Type B pancreatic cell (in vitro differentiated cells): ENCODE measurements around the gene PRRT1B. TPM values are rescaled to one million over a fixed set of nuclear protein-coding genes. Genes with fewer than 3 reads are reported as not detected.

Experiments used
- DNase-seq: peaks from one replicate; pipeline ENCODE4 v3.0.0; 2021; ENCODE audit warnings: mixed read lengths; ENCODE audit not compliant: unreplicated experiment; ENCODE audit errors: extremely low spot score
- H3K27ac Mint-ChIP-seq: 2 replicates; pipeline ENCODE4 v1.8.0; 2021; ENCODE audit warnings: mild to moderate bottlenecking, mixed read lengths
- H3K27me3 Mint-ChIP-seq: 2 replicates; pipeline ENCODE4 v1.8.0; 2021; ENCODE audit warnings: mixed read lengths
- H3K36me3 Mint-ChIP-seq: 2 replicates; pipeline ENCODE4 v1.8.0; 2021; ENCODE audit warnings: mixed read lengths
- H3K4me1 Mint-ChIP-seq: one replicate; pipeline ENCODE4 v1.8.0; 2021; ENCODE audit warnings: mixed read lengths; ENCODE audit not compliant: unreplicated experiment
- H3K4me3 Mint-ChIP-seq: 2 replicates; pipeline ENCODE4 v1.8.0; 2021; ENCODE audit warnings: mild to moderate bottlenecking, mixed read lengths
- H3K9me3 Mint-ChIP-seq: 2 replicates; pipeline ENCODE4 v1.8.0; 2021; ENCODE audit warnings: mixed read lengths
- CTCF ChIP-seq: fragments of 200-600 bp; sonication (generic); conservative IDR thresholded peaks from 2 replicates; pipeline ENCODE4 v1.5.0; 2021; ENCODE audit warnings: antibody characterized with exemption, mild to moderate bottlenecking
- total RNA-seq: library from RNA; stranded (reverse); gene quantifications from 2 replicates; pipeline ENCODE4 v1.2.1, GENCODE V29; 2021; ENCODE audit warnings: low replicate concordance

PRRT1B gene
- total RNA-seq, 1 donor from 2014 or later = 3.0 TPM

- Mint-ChIP-seq H3K36me3 (peaks cover 8% of the 10 kb centered on the region), H3K27me3 (no peaks in the 10 kb centered on the region)
Measured at GRCh38 chr9:131588396-131588795, 43.1 kb downstream of the PRRT1B start.

GRCh38 chr9:131589124-131589711, 43.9 kb downstream of the PRRT1B start:
- H3K36me3 Mint-ChIP-seq = peaks cover 5% of the 10 kb centered on the region
- no peak overlapping the region for H3K4me3 Mint-ChIP-seq
- no peak for TF ChIP-seq CTCF
- no peaks in the 10 kb centered on the region for H3K9me3 Mint-ChIP-seq
- DNase-seq = no peak
- H3K4me1 Mint-ChIP-seq = no peaks in the 10 kb centered on the region
- H3K27me3 Mint-ChIP-seq = no peaks in the 10 kb centered on the region
- H3K27ac Mint-ChIP-seq = no peak overlapping the region

More at GRCh38 chr9:131588396-131588795, 43.1 kb downstream of the PRRT1B start:
- no peak overlapping the region for H3K4me3 Mint-ChIP-seq
- H3K9me3 Mint-ChIP-seq = no peaks in the 10 kb centered on the region
- no peak for DNase-seq
- H3K27ac Mint-ChIP-seq = no peak overlapping the region
- TF ChIP-seq CTCF = no peak
- no peaks in the 10 kb centered on the region for H3K4me1 Mint-ChIP-seq

GRCh38 chr9:131589993-131590392, 44.7 kb downstream of the PRRT1B start:
- H3K27ac Mint-ChIP-seq = no peak overlapping the region
- no peak overlapping the region for H3K4me3 Mint-ChIP-seq
- H3K27me3 Mint-ChIP-seq = no peaks in the 10 kb centered on the region
- H3K36me3 Mint-ChIP-seq = peaks cover 5% of the 10 kb centered on the region
- TF ChIP-seq CTCF = no peak
- H3K4me1 Mint-ChIP-seq = no peaks in the 10 kb centered on the region
- no peak for DNase-seq
- H3K9me3 Mint-ChIP-seq = no peaks in the 10 kb centered on the region

- Mint-ChIP-seq H3K9me3 (no peaks in the 10 kb centered on the region), H3K27me3 (no peaks in the 10 kb centered on the region), H3K4me3 (no peak overlapping the region), H3K36me3 (peaks cover 5% of the 10 kb centered on the region), H3K27ac (no peak overlapping the region), H3K4me1 (no peaks in the 10 kb centered on the region)
- DNase-seq = no peak
- TF ChIP-seq CTCF = no peak
Measured at GRCh38 chr9:131590449-131590848, 45.1 kb downstream of the PRRT1B start.

- Mint-ChIP-seq H3K27ac (no peak overlapping the region), H3K4me3 (no peak overlapping the region), H3K36me3 (peaks cover 10% of the 10 kb centered on the region)
Measured at GRCh38 chr9:131590907-131591844, 45.9 kb downstream of the PRRT1B start.

More at GRCh38 chr9:131590907-131591844, 45.9 kb downstream of the PRRT1B start:
- no peaks in the 10 kb centered on the region for H3K4me1 Mint-ChIP-seq
- TF ChIP-seq CTCF = peak; percentile 78
- no peaks in the 10 kb centered on the region for H3K27me3 Mint-ChIP-seq
- H3K9me3 Mint-ChIP-seq = no peaks in the 10 kb centered on the region
- no peak for DNase-seq
